Measurements from ENCODE around the gene ERP27. TPM values are rescaled to one million over a fixed set of nuclear protein-coding genes. Genes with fewer than 3 reads are reported as not detected.

The ERP27 gene
- total RNA-seq, 1 experiment from 2014 or later, result not detected

DNA sequence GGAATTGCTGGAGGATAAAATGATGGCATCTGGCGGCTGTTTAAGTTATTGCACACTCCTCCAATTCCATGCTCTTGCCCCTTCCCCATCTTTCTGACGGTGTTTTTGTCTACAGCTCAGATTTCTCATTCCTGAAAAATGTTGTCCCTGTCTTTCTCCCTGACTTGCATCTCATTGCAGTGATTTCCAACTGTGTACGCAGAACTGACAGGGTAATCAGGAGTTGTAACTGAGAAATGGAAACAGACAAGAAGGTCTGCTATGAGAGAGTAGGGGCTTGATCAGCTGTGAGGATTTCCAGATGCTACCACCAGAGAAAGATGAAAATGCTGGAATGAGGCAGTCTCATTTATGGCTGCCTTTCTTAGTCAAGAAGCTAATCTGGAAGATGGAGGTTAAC, 1.3 kb downstream of the ERP27 start:
- DNase-seq (ENCODE audit: low read depth, low spot score), result no peak
- ATAC-seq, result no peak
- no peak overlapping the region for H3K27ac ChIP-seq (ENCODE audit: low read length)
- CTCF ChIA-PET, result no interaction called here
- H3K27me3 ChIP-seq (ENCODE audit: control insufficient read depth, insufficient read depth, low read length), result no peaks in the 10 kb centered on the region
- POLR2A ChIA-PET, result no interaction called here
- in situ Hi-C loops (cut with HindIII; ENCODE audit: low pct_unique_long_range_greater_than_20kb, low sequenced_read_pairs), result no loop called here
- H3K4me3 ChIP-seq (ENCODE audit: low read depth in 2 of 2, low read length in 2 of 2), result no peak overlapping the region
- H3K4me1 ChIP-seq (ENCODE audit: control insufficient read depth, insufficient read depth, low read length), result no peaks in the 10 kb centered on the region
- no TSS peak for BruUV-seq (replicated peaks)
- H3K9me3 ChIP-seq (ENCODE audit: control insufficient read depth, insufficient read depth, low read depth, low read length), result no peaks in the 10 kb centered on the region
- TF ChIP-seq, protein P1, sequence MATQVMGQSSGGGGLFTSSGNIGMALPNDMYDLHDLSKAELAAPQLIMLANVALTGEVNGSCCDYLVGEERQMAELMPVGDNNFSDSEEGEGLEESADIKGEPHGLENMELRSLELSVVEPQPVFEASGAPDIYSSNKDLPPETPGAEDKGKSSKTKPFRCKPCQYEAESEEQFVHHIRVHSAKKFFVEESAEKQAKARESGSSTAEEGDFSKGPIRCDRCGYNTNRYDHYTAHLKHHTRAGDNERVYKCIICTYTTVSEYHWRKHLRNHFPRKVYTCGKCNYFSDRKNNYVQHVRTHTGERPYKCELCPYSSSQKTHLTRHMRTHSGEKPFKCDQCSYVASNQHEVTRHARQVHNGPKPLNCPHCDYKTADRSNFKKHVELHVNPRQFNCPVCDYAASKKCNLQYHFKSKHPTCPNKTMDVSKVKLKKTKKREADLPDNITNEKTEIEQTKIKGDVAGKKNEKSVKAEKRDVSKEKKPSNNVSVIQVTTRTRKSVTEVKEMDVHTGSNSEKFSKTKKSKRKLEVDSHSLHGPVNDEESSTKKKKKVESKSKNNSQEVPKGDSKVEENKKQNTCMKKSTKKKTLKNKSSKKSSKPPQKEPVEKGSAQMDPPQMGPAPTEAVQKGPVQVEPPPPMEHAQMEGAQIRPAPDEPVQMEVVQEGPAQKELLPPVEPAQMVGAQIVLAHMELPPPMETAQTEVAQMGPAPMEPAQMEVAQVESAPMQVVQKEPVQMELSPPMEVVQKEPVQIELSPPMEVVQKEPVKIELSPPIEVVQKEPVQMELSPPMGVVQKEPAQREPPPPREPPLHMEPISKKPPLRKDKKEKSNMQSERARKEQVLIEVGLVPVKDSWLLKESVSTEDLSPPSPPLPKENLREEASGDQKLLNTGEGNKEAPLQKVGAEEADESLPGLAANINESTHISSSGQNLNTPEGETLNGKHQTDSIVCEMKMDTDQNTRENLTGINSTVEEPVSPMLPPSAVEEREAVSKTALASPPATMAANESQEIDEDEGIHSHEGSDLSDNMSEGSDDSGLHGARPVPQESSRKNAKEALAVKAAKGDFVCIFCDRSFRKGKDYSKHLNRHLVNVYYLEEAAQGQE (IDR thresholded peaks at IDR 0.05; ENCODE audit: insufficient read depth in 1 of 2, low read depth in 2 of 2, low read length in 1 of 2), result no peak
- TF ChIP-seq, protein P2, sequence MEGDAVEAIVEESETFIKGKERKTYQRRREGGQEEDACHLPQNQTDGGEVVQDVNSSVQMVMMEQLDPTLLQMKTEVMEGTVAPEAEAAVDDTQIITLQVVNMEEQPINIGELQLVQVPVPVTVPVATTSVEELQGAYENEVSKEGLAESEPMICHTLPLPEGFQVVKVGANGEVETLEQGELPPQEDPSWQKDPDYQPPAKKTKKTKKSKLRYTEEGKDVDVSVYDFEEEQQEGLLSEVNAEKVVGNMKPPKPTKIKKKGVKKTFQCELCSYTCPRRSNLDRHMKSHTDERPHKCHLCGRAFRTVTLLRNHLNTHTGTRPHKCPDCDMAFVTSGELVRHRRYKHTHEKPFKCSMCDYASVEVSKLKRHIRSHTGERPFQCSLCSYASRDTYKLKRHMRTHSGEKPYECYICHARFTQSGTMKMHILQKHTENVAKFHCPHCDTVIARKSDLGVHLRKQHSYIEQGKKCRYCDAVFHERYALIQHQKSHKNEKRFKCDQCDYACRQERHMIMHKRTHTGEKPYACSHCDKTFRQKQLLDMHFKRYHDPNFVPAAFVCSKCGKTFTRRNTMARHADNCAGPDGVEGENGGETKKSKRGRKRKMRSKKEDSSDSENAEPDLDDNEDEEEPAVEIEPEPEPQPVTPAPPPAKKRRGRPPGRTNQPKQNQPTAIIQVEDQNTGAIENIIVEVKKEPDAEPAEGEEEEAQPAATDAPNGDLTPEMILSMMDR (IDR thresholded peaks at IDR 0.05), result no peak
- no peak for TF ChIP-seq POLR2AphosphoS5 (IDR thresholded peaks at IDR 0.05; ENCODE audit: low read depth, low read length)
- no peak for TF ChIP-seq SIN3A (IDR thresholded peaks at IDR 0.05; ENCODE audit: borderline replicate concordance, insufficient read depth, low read depth, low read length)
- no peak for TF ChIP-seq TCF7L2 (IDR thresholded peaks at IDR 0.05; ENCODE audit: low read depth, low read length)
- H3K36me3 ChIP-seq (ENCODE audit: control insufficient read depth, insufficient read depth, low read length), result no peaks in the 10 kb centered on the region
- intact Hi-C loops (cut with micrococcal nuclease; ENCODE audit: unreplicated experiment), result no loop called here

DNA sequence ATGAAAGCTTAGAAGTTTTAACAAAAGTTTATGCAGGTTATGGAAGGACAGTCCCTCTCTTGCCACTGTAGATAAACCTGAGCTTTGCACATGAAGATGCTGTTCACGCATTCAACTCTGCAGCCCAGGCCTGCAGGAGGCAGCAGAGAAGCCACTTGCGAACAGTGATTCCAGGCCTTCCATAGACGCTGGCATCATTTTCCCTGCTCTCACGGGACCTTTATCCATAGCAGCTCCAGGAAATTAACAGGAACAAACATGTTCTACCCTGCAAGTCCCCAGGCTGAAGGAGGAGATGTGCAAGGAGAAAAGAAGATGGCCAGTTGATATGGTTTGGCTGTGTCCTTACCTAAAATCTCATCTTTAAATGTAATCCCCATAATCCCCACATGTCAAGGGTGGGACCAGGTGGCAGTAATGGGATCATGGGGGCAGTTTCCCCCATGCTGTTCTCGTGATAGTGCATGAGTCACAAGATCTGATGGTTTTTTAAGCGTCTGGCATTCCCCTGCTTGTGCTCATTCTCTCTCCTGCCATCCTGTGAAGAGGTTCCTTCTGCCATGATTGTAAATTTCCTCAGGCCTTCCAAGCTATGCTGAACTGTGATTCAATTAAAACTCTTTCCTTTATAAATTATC, 2.0 kb downstream of the ERP27 start:
- intact Hi-C loops (cut with micrococcal nuclease; ENCODE audit: unreplicated experiment) (no loop called here), in situ Hi-C loops (cut with HindIII; ENCODE audit: low pct_unique_long_range_greater_than_20kb, low sequenced_read_pairs) (no loop called here)
- no peak for ATAC-seq
- no peaks in the 10 kb centered on the region for H3K9me3 ChIP-seq (ENCODE audit: control insufficient read depth, insufficient read depth, low read depth, low read length)
- no peaks in the 10 kb centered on the region for H3K4me1 ChIP-seq (ENCODE audit: control insufficient read depth, insufficient read depth, low read length)
- no peaks in the 10 kb centered on the region for H3K27me3 ChIP-seq (ENCODE audit: control insufficient read depth, insufficient read depth, low read length)
- TF ChIP-seq SIN3A (IDR thresholded peaks at IDR 0.05; ENCODE audit: borderline replicate concordance, insufficient read depth, low read depth, low read length), result no peak
- TF ChIP-seq, protein P2 (IDR thresholded peaks at IDR 0.05), result no peak
- TF ChIP-seq TCF7L2 (IDR thresholded peaks at IDR 0.05; ENCODE audit: low read depth, low read length), result no peak
- TF ChIP-seq, protein P1 (IDR thresholded peaks at IDR 0.05; ENCODE audit: insufficient read depth in 1 of 2, low read depth in 2 of 2, low read length in 1 of 2), result no peak
- no peak for TF ChIP-seq POLR2AphosphoS5 (IDR thresholded peaks at IDR 0.05; ENCODE audit: low read depth, low read length)
- ChIA-PET POLR2A (no interaction called here), CTCF (no interaction called here)
- H3K27ac ChIP-seq (ENCODE audit: low read length), result no peak overlapping the region
- H3K36me3 ChIP-seq (ENCODE audit: control insufficient read depth, insufficient read depth, low read length), result no peaks in the 10 kb centered on the region
- no peak for DNase-seq (ENCODE audit: low read depth, low spot score)
- BruUV-seq (replicated peaks), result no TSS peak
- H3K4me3 ChIP-seq (ENCODE audit: low read depth in 2 of 2, low read length in 2 of 2), result no peak overlapping the region
